ENCODE results near the gene ADAMTS9.

ADAMTS9 gene

DNA sequence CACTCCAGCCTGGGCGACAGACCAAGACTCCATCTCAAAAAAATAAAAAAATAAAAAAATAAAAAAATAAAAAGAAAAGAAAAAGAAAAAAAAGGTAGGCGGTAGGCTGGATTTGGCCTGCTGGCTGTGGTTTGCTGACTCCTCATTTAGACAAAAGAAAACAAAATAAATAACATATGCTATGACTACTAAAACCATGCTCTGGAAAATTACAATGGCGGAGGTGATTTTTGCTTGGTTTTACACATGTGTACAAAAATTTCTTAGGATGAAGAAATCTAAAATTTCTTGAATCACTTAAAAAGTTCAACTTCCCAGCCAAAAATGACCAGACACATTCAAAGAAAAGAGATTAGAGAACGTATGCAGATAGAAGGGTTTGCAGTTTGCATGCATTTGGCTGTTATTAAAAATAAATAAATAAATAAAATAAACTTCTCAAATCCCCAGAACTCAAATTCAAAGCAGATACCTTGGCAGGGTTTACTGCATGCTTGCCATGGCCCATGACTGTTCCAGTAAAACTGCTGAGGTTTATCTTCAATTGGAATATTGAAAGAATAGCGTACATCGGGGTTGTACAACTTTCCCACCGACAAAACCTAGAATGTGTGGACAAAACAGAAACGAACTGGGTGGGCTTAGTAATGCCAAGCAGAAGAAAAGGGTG is 65.9 kb downstream of the ADAMTS9 start:
- DNase-seq (ENCODE audit: low read depth in 2 of 2) = no peak

DNA sequence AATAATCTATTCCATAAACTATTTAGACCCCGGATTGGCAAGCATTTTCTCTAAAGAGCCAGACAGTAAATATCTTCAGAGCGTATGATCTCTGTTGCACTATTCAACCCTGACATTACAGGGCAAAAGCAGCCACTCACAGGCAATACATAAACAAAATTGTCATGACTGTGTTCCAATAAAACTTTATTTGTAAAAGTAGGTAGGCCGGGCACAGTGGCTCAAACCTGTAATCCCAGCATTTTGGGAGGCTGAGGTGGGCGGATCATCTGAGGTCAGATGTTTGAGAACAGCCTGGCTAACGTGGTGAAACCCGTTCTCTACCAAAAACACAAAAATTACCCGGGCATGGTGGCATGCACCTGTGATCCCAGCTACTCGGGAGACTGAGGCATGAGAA is 66.5 kb downstream of the ADAMTS9 start:
- no peak for DNase-seq (ENCODE audit: low read depth in 2 of 2)

DNA sequence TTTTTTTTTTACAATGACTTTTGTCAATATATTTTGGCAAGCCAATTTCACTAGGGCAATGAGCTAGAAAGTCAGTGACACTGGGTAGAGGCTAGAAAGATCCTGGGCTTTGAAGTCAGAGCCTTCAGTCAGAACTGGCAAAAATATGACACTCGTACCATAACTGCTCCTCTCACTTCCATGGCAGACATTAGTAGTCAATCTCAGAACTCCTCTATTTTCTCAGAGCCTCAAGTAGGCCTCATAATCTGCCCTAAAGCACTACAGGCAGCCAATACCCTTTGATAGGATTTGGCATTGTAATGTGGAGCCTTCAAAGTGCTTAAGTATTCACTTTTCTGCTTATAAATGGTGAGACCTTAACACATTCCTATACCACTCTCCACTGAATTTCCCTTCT is 67.8 kb downstream of the ADAMTS9 start:
- no peak for DNase-seq (ENCODE audit: low read depth in 2 of 2)

DNA sequence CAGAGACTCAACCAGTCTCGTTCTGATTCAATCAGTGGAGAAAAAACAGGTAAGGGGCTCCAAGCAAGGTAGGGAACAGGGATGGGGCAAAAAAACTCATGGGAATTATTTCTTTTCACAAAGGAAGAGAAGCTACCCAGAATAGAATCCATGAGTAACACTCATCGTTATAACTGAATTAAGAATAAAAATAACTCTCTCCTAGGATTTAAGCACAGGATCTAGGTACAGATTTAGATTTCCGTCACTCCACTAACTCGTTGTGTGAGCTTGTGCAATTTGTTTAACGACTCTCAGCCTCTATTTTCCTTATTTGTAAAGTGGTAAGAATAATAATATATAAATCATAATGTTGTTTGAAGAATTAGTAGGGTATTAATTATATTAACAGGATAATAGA is 68.6 kb downstream of the ADAMTS9 start:
- DNase-seq (ENCODE audit: low read depth in 2 of 2) = no peak

DNA sequence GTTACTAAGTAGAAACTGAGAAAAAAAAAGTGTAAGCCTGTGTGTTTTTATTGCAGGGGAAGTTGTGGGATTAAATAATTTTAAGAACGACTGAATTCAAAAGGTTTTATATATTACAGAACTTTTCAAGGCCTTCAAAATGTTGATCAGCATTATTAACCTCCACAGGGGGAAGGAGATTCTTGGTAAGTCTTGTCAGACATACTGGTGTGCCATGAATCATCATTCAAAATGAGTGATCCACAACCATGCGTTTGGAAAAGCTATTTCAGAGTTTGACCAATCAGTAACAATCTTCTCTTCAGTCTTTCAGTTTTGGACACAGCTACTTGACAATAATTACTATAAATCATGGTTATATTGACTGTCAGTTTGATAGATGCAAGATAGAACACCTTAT is 70.2 kb downstream of the ADAMTS9 start:
- DNase-seq (ENCODE audit: low read depth in 2 of 2) = no peak

DNA sequence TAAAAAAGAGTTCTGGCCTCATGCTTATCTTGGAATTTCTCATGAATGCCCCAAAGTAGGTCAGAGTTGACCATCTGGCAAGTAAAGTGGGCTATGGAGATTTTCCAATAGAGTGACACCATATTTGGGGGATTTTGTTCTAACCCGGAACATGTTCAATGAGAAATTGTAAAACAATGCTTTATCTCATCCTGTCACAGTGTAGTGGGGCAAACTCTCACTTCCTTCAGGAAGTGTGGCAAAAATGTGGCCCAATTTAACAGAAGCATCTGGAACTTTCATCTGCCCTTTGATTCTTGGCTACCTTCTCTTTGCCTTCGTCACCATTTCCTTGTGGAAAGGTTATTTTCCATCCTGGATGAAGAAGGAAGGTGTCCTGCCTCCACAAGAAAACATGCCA is 70.8 kb downstream of the ADAMTS9 start:
- no peak for DNase-seq (ENCODE audit: low read depth in 2 of 2)

DNA sequence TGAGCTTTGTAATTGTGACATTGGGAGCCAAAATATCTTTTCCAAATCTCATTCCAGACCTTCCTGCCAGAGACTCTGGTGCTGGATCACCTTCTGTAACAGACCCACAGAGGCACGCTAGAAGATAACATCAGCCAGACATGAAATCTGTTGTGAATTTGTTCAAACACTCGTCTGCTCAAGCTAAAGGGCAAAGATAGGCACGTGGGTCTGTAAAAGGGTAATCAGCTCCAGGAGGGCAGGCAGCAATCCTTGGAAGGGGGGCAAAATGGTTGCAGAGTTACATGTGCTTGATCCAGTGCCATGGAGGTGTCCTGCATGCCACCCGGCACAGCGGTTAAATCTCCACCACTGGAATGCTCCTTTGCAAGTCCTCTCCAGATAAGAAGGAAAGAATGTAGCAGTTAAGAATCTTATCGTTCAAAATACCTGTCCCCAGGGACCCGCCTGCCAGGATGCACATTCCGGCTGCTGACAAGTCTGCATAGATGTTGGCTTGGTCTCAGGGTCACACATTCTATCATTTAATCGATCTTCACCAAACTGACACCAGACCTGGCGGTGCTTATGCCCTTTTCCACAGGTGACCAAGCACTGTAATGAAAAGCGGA is 74.8 kb downstream of the ADAMTS9 start:
- no peak for DNase-seq (ENCODE audit: low read depth in 2 of 2)

DNA sequence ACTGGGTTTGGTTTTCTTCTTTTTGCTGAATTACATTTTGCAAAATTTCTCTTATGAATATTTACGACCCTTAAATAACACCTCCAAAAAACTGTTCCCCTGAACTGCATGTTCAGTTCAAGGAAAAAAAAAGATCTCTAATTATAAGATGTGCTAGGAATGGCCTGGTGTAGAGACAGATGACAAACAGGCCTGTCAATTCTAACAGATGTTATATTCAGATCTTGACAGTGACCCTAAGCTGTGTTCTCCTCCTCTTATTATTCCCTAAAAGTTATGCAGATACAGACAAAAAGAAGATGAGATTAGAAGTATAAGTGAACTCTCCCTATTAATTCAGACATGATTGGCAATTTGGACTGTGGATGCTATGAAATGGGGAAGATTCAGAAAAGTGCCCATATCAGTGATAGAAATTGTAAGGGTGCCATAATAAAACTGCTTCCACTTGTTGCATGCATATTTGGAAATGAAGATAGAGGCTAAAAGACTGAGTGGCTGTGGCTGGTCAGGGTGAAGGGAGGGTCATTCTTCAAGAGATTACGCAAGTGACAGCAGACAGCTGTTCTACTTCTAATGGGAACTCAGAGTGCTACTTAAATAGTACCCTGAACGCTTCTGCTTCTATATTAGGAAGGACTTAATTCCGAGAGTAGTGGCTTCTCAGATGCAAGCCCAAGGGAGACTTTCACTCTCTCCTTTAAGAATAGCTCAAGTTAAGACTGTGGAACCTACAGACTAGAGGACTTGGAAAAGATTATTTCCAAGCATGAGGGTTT is 75.5 kb downstream of the ADAMTS9 start:
- DNase-seq (ENCODE audit: low read depth in 2 of 2) = no peak

DNA sequence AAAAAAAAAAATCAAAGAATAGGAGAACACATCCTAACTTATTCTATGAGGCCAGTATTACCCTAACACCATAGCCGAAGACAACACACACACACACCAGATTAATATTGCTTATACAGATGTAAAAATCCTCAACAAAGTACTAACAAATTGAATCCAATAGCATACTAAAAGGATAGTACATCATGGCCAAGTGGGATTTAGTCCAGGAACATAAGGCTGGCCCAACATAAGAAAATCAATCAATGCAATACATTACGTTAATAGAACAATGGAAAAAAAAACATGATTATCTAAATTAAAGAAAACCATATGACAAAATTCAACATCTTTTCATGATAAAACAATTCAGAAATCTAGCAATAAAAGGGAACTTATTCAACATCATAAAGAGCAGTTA is 79.1 kb downstream of the ADAMTS9 start:
- no peak for DNase-seq (ENCODE audit: low read depth in 2 of 2)

DNA sequence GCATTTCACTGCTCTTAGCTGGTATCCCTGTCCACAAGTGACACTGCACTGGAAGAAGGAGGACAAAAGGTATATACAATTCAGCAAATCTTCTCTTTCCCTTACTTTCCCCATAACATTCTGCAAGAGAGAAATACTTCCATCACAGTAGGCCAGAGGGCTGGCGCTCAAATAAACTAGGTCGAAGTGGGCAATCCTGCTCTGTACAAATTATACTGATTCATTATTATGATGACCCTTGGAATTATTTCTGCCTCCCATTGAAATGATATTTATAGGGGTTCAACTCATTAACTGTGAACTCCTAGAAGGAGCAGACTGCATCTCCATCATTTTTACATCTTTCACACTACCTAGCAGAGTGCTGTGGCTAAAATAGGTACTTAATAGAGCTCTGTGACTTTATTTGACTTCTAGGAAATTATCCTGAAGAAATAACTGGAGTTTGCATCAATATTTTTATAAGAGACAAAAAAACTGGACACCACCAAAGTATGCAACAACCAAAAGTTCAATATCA is 80.7 kb downstream of the ADAMTS9 start:
- no peak for DNase-seq (ENCODE audit: low read depth in 2 of 2)

DNA sequence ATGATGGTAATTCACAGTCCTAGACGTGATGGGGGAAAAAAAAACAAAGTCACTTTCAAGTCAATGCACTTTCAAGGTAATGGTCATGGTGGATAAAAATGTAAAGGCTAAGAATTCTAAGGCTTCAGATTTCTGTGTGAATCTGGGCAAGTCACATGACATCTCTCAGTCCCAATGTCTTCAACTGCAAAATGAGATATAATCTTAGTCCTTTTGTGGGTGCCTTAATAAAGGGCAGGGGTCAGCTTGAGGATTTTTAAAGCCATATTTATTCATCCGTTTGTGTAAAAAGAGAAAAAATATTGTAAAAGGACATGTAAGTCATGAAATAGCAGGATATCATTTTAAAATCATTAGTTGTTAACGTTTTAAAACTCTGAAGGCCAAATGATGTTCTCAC is 83.5 kb downstream of the ADAMTS9 start:
- no peak for DNase-seq (ENCODE audit: low read depth in 2 of 2)

DNA sequence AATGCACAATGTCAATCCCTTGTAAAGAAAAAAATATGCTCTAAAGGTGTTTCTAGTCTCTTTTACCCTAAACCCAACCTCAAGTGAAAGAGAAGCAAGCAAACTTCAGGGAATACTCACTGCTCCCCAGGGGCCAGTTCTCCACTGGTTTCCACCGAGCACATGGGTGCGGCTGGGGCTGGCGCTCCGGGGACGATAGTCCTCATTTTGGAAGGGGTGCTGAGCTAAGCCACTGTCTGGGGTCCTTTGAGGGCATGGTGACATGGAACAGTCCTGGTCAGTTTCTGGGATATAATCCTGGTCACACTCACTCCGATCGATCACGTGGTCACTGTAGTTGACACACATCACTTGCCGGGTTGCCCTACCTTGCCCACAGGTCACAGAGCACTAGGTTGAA is 86.0 kb downstream of the ADAMTS9 start:
- DNase-seq (ENCODE audit: low read depth in 2 of 2) = no peak

DNA sequence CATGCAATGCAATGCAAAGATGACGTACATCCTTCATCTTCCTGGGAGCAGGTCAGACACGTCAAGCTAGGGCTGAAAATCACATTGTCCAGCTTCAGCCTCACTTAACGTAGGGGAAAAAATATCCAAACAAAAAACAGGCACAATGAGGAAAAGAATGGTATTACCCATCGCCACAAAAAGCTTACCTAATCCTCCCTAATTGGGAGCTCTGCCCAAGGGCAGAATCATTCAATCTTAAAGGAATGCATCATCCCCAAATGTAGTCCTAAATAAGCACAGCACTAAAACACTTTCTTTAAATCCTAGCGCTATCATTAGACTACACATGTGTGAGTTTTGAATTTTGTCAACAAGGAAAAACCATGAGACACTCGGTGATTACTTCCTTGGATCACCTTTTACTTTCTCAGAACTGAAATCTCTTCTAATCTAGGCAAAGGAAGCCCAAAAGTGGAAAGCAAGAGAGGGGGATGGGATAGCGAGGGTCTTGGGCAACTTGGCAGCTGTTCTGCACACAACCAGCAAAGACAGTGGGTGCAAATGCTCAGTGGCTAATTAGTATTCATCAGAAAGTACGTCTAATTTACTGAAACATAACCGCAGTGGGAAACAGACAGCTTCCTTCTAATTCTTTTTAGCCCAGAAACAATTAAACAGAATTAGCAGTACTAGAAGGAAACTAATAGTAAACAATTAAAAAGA is 87.4 kb downstream of the ADAMTS9 start:
- DNase-seq (ENCODE audit: low read depth in 2 of 2) = no peak

DNA sequence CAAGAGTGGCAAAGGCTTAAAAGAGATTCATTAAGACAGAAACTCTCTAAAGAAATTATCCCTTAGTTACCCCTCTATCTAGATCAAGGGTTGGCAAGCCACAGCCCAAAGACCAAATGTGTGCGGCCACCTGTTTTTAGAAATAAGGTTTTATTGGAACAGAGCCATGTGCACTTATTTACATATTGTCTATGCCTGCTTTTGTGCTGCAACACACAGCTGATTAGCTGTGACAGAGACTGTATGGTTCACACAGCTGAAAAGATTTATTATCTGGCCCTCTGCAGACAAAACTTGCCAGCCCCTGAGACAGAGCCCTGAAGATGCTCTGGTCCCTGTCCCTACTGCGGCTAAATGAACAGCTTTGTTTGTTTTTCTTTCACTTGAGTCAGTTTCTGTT is 88.1 kb downstream of the ADAMTS9 start:
- no peak for DNase-seq (ENCODE audit: low read depth in 2 of 2)

DNA sequence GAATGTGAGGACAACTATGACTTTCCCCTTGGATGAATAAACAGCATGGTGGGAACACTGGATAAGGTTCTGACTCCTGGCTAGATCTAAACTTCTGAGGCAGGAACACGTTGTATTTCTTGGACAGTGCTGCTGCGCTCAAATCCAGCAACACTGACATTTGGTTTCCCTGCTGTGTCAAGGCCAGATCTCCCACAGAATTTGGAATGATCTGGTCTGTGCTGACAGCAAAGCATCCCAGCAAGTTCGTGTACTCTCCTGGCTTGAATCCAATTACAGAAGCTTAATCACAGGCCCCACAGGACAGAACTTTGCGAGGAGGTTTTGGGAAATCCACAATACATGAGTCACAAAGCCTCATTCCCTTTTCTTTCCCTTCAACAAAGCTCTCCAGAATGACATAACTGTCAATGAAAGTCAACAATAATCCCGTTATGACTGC is 92.5 kb downstream of the ADAMTS9 start:
- DNase-seq (ENCODE audit: low read depth in 2 of 2) = no peak

DNA sequence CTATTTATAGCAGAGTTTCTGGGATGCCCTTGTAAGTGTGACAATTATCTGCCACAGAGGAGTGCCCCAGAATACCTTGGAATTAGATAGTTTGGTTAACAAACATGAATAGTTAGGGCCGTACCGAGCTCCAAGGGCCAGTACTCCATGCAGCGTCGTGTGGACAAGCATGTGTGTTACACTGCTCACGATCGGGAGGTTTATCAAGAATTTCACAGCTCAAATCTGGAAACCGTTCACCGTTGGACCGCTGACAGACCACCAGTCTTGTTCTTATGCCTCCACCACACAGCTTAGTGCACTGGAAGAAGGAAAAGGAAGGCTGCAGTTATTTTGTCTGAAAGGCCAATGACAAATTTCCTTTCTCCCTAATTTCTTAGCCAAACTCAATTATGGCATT is 93.7 kb downstream of the ADAMTS9 start:
- no peak for DNase-seq (ENCODE audit: low read depth in 2 of 2)

DNA sequence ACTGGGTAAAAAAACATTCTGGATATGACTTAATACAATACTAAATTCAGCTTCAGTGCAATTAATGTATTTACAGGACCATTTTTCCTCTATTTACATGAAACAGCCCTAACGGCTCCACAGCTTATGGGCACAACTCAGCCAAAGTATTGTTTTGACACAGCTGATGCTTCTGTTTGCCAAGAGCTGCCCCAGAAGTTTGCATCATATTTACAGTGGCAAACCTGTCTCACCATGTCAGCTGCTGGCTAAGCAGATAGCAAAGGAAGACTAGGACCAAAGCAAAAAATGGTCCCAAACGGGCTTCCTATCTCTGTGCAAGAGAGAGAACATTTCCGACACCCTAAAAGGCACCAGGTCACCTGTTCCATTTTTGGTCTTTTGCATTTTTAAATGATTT is 94.5 kb downstream of the ADAMTS9 start:
- no peak for DNase-seq (ENCODE audit: low read depth in 2 of 2)

DNA sequence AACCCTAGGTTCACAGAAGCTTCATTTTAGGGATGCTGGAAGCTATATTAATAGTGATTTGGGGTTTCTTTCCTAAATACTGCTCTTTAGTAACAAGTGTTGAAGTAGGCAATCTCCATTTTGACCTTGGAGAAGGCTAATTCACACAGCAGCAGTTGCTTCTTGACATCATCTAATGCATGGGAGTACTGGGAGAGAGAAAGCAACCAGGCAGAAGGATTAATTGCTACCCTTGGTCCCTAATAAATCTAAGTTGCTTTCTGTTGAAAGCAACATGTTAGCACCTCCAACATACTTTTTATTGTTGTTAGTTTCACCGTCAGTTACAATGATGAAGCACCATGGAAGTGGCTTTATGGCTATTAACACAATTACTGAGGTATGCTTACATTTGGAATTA is 96.2 kb downstream of the ADAMTS9 start:
- DNase-seq (ENCODE audit: low read depth in 2 of 2) = no peak

DNA sequence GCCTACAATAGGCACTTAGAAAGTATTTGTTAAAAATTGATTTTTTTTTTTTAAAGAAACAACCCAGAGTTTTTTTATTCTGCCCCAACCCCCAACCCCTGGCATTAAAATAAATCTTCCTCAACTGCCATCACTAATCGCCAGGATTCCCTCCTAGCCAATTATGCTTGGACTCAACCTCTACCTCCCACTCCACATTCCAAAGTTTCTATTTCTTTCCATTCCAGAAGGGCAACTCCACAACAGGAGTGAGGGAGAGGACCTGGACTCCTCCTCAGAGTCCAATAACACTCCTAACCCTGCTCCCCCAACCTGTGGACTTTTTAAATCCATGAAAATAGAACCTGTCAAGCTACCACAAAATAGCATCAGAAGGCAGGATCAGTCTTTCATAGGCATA is 99.4 kb downstream of the ADAMTS9 start:
- no peak for DNase-seq (ENCODE audit: low read depth in 2 of 2)

DNA sequence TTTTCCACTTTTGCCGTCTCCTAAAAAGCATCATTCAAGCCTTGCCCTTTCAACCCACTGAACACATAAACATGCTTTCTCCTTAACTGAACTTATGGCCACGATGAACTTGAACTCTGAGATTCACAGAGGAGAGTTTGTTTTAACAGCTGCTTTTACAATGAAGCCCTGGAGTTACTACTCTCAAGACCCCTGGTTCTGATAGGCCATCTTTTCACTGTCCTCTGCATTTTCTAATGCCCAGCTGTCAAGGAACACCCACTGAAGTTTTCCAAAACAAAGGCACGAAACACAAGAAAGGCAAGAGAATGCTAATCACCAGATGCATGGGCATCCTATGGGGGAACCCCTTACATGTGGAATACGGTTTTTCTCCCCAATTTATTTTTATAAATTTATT is 100.8 kb downstream of the ADAMTS9 start:
- no peak for DNase-seq (ENCODE audit: low read depth in 2 of 2)

DNA sequence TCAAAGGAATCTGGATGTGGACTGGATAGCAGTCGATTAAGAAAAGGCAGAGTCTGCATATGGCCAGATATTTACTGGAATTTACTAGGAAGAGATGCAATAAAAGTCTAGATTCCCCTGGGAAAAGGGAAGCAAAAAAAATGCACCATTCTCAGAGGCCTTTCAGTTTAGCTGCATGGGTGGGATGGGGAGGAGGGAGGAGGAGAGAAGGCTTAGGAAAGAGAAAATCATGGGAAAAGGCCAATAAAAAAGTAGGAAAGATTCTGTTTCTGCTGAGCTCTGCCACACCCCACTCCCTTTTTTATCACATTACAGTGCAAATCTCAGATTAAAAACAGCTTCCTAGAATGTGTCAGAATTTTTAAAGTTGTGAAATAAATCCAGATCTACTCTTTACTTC is 103.6 kb downstream of the ADAMTS9 start:
- DNase-seq (ENCODE audit: low read depth in 2 of 2) = no peak

DNA sequence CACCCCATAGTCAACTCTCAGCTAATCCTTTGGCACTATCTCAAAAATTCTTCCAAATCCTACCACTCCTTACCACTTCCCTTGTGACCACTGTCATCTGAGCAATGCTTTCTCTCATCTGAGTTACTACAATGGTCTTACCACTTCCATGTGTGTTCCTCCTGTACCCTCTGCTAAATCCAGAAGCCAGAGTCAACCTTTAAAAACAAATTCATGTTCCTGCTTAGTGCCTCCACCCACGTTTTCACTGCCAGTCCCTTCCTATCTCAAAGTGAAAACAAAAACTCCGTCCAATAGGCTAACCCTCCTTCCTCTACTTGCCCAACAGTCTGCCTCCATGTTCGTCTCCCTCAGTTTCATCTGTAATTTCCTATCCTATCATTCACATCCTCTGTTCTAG is 109.0 kb downstream of the ADAMTS9 start:
- no peak for DNase-seq (ENCODE audit: low read depth in 2 of 2)
